ENCODE measurements around the gene MAP2K5. TPM values are rescaled to one million over a fixed set of nuclear protein-coding genes. Genes with fewer than 3 reads are reported as not detected.
A peak's percentile ranks its signal among the peaks of the same experiment; 100 is the strongest.

The MAP2K5 gene
- total and polyA plus RNA-seq, 9 of the 15 experiments (the other 6 are each of a cell fraction or from before 2014, with no cell fraction given) = 0.41 to 16.5 (median 7.5) TPM

- TF ChIP-seq RB1 (IDR thresholded peaks at IDR 0.05; ENCODE audit: low read depth) = peak; percentile 84
- no peak for TF ChIP-seq ZNF217 (CRISPR knock-in tag; IDR thresholded peaks at IDR 0.05)
- no peak for TF ChIP-seq NR4A1 (CRISPR knock-in tag; IDR thresholded peaks at IDR 0.05)
- peak; percentile 80 for TF ChIP-seq NR4A1 (tag; IDR thresholded peaks at IDR 0.05)
- TF ChIP-seq ZBTB33 (CRISPR knock-in tag; IDR thresholded peaks at IDR 0.05) = peak; percentile 86
- no peak for TF ChIP-seq MEF2A (IDR thresholded peaks at IDR 0.05; ENCODE audit: control insufficient read depth, low read depth, low read length)
- no peak for TF ChIP-seq ZNF785 (CRISPR knock-in tag; IDR thresholded peaks at IDR 0.05)
- peak in 1 of 3 experiments; percentile 82; a peak in 2 of 6 replicates for TF ChIP-seq ZBTB11 (CRISPR knock-in tag; IDR thresholded peaks at IDR 0.05)
- TF ChIP-seq POLR2G (IDR thresholded peaks at IDR 0.05; ENCODE audit: low read depth, low read length) = peak; percentile 96
- TF ChIP-seq KLF13 (tag; IDR thresholded peaks at IDR 0.05; ENCODE audit: borderline replicate concordance, low read depth) = peak; percentile 44; the same call in 1 of the 2 replicates
- no peak for TF ChIP-seq ZKSCAN8 (CRISPR knock-in tag; IDR thresholded peaks at IDR 0.05)
- TF ChIP-seq PRPF4 (IDR thresholded peaks at IDR 0.05; ENCODE audit: insufficient read depth, low read depth, low read length, poor library complexity, severe bottlenecking) = no peak
- peak; percentile 63; the same call in 1 of the 2 replicates for TF ChIP-seq ATF7 (IDR thresholded peaks at IDR 0.05)
- no peak; the same call in 1 of the 2 replicates for TF ChIP-seq IRF2 (CRISPR knock-in tag; IDR thresholded peaks at IDR 0.05)
- TF ChIP-seq ZFX (CRISPR knock-in tag; IDR thresholded peaks at IDR 0.05) = peak; percentile 99
- TF ChIP-seq ATF1 (CRISPR knock-in tag; IDR thresholded peaks at IDR 0.05) = no peak
- peak; percentile 86 for TF ChIP-seq ATF1 (tag; IDR thresholded peaks at IDR 0.05)
- TF ChIP-seq YY1 (IDR thresholded peaks at IDR 0.05; ENCODE audit: borderline replicate concordance in 1 of 3, control insufficient read depth in 1 of 3, extremely low read depth in 1 of 3, insufficient read depth in 3 of 3, insufficient read length in 1 of 3, insufficient replicate concordance in 2 of 3, low read depth in 1 of 3, low read length in 2 of 3) = peak; percentile 37 to 90 (median 84)
- no peak for TF ChIP-seq PHTF2 (CRISPR knock-in tag; IDR thresholded peaks at IDR 0.05)
- TF ChIP-seq EGR1 (conservative IDR thresholded peaks at IDR 0.05) = peak; percentile 89
- no peak for TF ChIP-seq TFAM (CRISPR knock-in tag; conservative IDR thresholded peaks at IDR 0.05)
- no peak for TF ChIP-seq SMARCE1 (IDR thresholded peaks at IDR 0.05)
- no peak for TF ChIP-seq ZBTB8A (IDR thresholded peaks at IDR 0.05; ENCODE audit: partially characterized antibody)
Measured at GRCh38 chr15:67521029-67521782, 21.3 kb upstream of the MAP2K5 start, which contains the start of gene C15orf61 (continued).
